ENCODE measurements around the gene TMEM119.

The TMEM119 gene

DNA sequence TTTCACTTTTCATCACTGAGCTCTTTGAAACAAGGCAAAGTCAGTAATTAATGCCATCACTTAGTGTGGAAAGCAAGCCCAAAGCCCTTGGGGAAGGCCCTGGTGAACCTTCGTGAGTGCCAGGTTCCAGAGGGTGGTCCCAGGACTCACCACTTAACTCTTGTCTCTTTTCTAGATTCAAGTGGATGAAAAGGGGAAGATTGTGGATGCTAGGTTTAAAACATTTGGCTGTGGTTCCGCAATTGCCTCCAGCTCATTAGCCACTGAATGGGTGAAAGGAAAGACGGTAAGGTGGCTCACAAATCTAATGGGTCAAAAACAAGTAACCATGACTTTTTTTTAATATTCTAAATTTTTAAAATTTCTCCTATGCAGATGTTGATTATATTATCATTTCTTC is 32.7 kb downstream of the TMEM119 start:
- TF ChIP-seq POLR2AphosphoS5 (IDR thresholded peaks at IDR 0.05; ENCODE audit: low read depth) = no peak
- no peaks in the 10 kb centered on the region for H3K27me3 ChIP-seq (ENCODE audit: insufficient read depth, poor library complexity, severe bottlenecking)
- peak in 1 of 2 experiments; percentile 53 for DNase-seq (ENCODE audit: low read depth in 1 of 2, low spot score in 1 of 2)
- no peak overlapping the region for H3K4me3 ChIP-seq (replicated peaks; ENCODE audit: insufficient read depth, low read length)
- H3K27ac ChIP-seq (replicated peaks) = peak overlapping the region; percentile 38

DNA sequence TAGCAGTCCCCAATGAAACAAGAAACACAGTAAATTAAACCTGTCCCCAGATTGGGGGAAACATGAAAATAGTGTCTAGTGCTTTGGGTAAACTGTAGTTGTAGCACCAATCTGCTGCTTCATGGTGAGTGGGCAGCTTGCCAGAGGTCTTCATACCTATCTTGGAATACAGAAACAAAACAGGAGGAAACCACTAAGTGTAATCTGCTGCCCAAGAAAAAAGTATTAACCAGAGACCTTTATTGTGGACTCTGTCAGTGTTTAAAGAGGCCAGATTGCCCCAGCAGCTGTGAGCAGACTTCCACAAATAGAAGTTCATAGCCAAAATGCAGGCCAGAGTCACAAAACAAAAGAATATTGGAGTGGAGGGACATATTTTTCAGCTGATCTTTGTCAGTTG is 33.2 kb downstream of the TMEM119 start:
- TF ChIP-seq, protein P1, sequence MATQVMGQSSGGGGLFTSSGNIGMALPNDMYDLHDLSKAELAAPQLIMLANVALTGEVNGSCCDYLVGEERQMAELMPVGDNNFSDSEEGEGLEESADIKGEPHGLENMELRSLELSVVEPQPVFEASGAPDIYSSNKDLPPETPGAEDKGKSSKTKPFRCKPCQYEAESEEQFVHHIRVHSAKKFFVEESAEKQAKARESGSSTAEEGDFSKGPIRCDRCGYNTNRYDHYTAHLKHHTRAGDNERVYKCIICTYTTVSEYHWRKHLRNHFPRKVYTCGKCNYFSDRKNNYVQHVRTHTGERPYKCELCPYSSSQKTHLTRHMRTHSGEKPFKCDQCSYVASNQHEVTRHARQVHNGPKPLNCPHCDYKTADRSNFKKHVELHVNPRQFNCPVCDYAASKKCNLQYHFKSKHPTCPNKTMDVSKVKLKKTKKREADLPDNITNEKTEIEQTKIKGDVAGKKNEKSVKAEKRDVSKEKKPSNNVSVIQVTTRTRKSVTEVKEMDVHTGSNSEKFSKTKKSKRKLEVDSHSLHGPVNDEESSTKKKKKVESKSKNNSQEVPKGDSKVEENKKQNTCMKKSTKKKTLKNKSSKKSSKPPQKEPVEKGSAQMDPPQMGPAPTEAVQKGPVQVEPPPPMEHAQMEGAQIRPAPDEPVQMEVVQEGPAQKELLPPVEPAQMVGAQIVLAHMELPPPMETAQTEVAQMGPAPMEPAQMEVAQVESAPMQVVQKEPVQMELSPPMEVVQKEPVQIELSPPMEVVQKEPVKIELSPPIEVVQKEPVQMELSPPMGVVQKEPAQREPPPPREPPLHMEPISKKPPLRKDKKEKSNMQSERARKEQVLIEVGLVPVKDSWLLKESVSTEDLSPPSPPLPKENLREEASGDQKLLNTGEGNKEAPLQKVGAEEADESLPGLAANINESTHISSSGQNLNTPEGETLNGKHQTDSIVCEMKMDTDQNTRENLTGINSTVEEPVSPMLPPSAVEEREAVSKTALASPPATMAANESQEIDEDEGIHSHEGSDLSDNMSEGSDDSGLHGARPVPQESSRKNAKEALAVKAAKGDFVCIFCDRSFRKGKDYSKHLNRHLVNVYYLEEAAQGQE (IDR thresholded peaks at IDR 0.05; ENCODE audit: insufficient replicate concordance, low read depth) = no peak
- TF ChIP-seq GABPA (IDR thresholded peaks at IDR 0.05; ENCODE audit: low read depth) = no peak
- TF ChIP-seq SPI1 (IDR thresholded peaks at IDR 0.05; ENCODE audit: borderline replicate concordance, low read depth) = no peak
- no peak for TF ChIP-seq POLR2AphosphoS5 (IDR thresholded peaks at IDR 0.05; ENCODE audit: low read depth)
- TF ChIP-seq, protein P2, sequence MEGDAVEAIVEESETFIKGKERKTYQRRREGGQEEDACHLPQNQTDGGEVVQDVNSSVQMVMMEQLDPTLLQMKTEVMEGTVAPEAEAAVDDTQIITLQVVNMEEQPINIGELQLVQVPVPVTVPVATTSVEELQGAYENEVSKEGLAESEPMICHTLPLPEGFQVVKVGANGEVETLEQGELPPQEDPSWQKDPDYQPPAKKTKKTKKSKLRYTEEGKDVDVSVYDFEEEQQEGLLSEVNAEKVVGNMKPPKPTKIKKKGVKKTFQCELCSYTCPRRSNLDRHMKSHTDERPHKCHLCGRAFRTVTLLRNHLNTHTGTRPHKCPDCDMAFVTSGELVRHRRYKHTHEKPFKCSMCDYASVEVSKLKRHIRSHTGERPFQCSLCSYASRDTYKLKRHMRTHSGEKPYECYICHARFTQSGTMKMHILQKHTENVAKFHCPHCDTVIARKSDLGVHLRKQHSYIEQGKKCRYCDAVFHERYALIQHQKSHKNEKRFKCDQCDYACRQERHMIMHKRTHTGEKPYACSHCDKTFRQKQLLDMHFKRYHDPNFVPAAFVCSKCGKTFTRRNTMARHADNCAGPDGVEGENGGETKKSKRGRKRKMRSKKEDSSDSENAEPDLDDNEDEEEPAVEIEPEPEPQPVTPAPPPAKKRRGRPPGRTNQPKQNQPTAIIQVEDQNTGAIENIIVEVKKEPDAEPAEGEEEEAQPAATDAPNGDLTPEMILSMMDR (IDR thresholded peaks at IDR 0.05; ENCODE audit: insufficient read depth, low read length) = no peak
- no peak for DNase-seq (ENCODE audit: low read depth in 1 of 2, low spot score in 1 of 2)
- Histone ChIP-seq H3K4me3 (replicated peaks; ENCODE audit: insufficient read depth, low read length) (no peak overlapping the region), H3K27me3 (ENCODE audit: insufficient read depth, poor library complexity, severe bottlenecking) (no peaks in the 10 kb centered on the region), H3K27ac (replicated peaks) (no peak overlapping the region)

DNA sequence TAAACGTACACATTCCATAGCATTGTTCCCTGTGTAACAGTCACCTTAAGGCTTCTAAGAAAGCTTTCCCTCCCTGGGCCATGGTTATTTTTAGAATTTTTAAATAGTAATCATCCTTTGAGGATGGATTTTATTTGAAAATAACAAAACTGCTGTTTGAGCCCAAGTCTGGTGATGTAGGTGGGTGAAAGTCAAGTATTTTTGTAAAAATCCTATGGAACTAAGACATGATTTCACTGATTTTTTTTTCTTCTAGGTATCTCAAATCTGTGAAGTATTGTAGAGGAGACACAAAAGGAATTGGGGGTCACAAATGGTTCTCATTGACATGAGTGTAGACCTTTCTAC is 34.1 kb downstream of the TMEM119 start:
- TF ChIP-seq, protein P1 (IDR thresholded peaks at IDR 0.05; ENCODE audit: insufficient replicate concordance, low read depth) = no peak
- Histone ChIP-seq H3K27ac (replicated peaks) (no peak overlapping the region), H3K4me3 (replicated peaks; ENCODE audit: insufficient read depth, low read length) (no peak overlapping the region), H3K27me3 (ENCODE audit: insufficient read depth, poor library complexity, severe bottlenecking) (no peaks in the 10 kb centered on the region)
- DNase-seq (ENCODE audit: low read depth in 1 of 2, low spot score in 1 of 2) = no peak

DNA sequence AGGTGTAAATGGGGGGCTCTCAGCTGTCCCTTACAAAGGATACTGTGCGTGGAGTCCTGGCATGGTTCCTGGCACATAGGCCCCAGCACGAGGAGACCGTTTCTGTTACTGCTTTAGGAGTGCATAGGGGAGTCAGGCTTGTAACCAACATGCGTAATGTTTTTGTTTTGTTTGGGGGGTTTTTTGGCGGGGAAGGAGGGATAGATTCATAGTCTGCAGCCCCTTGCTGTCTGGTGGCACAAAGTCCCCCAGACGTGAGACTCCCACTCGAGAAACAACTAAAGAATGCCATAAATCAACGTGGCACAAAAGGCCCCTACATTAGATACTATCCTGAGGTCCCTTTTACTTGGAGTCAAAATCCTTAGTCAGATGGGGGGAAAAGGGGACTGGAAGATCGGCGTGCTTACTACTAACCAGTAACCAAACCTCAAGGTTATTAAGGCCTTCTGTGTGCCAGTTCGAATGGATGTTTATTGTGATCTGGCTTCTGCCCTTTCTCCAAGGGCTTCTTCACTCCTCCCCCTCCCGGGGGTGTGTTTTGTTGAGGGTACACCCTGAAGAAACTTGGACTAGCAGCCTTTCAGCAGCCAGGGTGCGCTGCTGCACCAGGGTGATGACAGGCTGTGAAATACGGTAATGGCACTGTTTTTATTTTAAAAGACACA is 34.6 kb downstream of the TMEM119 start:
- TF ChIP-seq, protein P2 (IDR thresholded peaks at IDR 0.05; ENCODE audit: insufficient read depth, low read length) = peak; percentile 83
- TF ChIP-seq, protein P1 (IDR thresholded peaks at IDR 0.05; ENCODE audit: insufficient replicate concordance, low read depth) = no peak
- no peak; the same call in 1 of the 2 replicates for TF ChIP-seq SPI1 (IDR thresholded peaks at IDR 0.05; ENCODE audit: borderline replicate concordance, low read depth)
- TF ChIP-seq POLR2AphosphoS5 (IDR thresholded peaks at IDR 0.05; ENCODE audit: low read depth) = no peak
- TF ChIP-seq GABPA (IDR thresholded peaks at IDR 0.05; ENCODE audit: low read depth) = no peak
- H3K27ac ChIP-seq (replicated peaks) = peak overlapping the region; percentile 77
- peak overlapping the region; percentile 93 for H3K4me3 ChIP-seq (replicated peaks; ENCODE audit: insufficient read depth, low read length)

More for the DNA sequence above, 34.6 kb downstream of the TMEM119 start:
- peak; percentile 57 to 91 for DNase-seq (ENCODE audit: low read depth in 1 of 2, low spot score in 1 of 2)
- no peaks in the 10 kb centered on the region for H3K27me3 ChIP-seq (ENCODE audit: insufficient read depth, poor library complexity, severe bottlenecking)
